H1 (cell line): ENCODE results near the gene DHRS3. TPM values are rescaled to one million over a fixed set of nuclear protein-coding genes. Genes with fewer than 3 reads are reported as not detected.

ENCODE experiments used
- FOSL1 ChIP-seq: IDR thresholded peaks from 2 replicates; pipeline ENCODE4 v1.6.1; 2011; ENCODE audit warnings: mild to moderate bottlenecking, low read depth, low read length, moderate library complexity; ENCODE audit not compliant: insufficient read depth
- polyA plus RNA-seq, 7 experiments: library from polyadenylated mRNA; depleted of rRNA in 3 of 7; stranded (reverse) in 5 of 7; unstranded in 2 of 7; fragments of >200 nt in 5 of 7; fragments of 200-250 nt in 2 of 7; gene quantifications; 1 replicate in 5 of 7; 2 replicates in 1 of 7; 4 replicates in 1 of 7; pipeline versions ENCODE4 v1.2.1 to v1.2.3, GENCODE V29; 2011 to 2013; ENCODE audit warnings: missing spikeins in 2 of 7, mixed read lengths in 2 of 7
- total RNA-seq: library from RNA; stranded (reverse); fragmentation: NEBNext Ultra II Directional; extraction: Animal tissue kit (Norgen Biotek cat#: 25700); gene quantifications from 2 replicates; pipeline ENCODE4 v1.2.1, GENCODE V29; 2021

DHRS3 gene
- total and polyA plus RNA-seq, 2 of the 8 experiments (the other 6 are each of a cell fraction or from before 2014, with no cell fraction given), result 32.5 to 36.4 TPM

DNA sequence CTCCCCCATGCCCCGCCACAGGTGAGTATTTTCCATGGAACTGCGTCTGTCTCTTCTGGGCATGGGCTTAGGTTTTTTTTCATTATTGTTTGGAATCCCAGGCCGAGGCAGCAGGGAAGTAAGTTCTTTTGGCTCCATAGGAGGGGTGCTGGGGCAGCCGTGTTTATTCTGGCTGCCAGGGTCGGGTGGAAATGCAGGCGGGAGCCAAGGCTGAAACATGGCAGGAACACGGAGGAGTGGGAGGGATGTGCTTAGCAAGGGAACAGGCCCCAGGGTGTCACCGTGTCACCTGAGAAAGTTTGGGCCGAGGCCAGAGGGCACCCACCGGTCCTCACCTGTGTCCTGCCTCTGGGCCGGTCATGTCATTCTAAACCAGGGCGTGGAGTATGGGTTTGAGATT, 4.5 kb upstream of the DHRS3 start (continued):
- no peak for TF ChIP-seq FOSL1
